HG02885 (cell line): ENCODE data around the gene CCDC97.
"Not testable (repeated sequence)": the region's sequence is repeated elsewhere in the genome, so short reads cannot be mapped to it uniquely, and the experiment has no call there.

Experiments used
- ATAC-seq: cut with Tn5 transposase; IDR thresholded peaks from one replicate; pipeline ENCODE4 v1.9.1; 2021; ENCODE audit warnings: mild to moderate bottlenecking; ENCODE audit not compliant: unreplicated experiment, poor library complexity

CCDC97 gene

GRCh38 chr19:41330946-41331678 is 21.1 kb downstream of the CCDC97 start:
- ATAC-seq: no peak

- no peak for ATAC-seq
These were observed 22.0 kb downstream of the CCDC97 start for GRCh38 chr19:41332000-41332399.

DNA sequence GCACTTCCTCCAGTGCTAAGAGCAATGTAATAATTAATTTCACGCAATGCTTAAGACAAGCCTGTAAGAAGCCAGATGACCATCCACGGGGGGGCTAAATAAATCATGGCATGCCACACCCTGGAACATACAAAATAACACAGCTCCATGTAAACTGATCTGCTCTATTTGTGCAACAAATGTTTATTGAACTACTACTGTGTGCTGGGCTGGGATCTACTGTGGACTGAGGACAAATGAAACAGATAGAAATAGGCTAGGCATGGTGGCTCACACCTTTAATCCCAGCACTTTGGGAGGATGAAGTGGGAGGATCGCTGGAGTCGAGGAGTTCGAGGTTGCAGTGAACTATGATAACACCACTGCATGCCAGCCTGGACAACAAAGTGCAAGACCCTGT is 22.5 kb downstream of the CCDC97 start:
- no peak for ATAC-seq

DNA sequence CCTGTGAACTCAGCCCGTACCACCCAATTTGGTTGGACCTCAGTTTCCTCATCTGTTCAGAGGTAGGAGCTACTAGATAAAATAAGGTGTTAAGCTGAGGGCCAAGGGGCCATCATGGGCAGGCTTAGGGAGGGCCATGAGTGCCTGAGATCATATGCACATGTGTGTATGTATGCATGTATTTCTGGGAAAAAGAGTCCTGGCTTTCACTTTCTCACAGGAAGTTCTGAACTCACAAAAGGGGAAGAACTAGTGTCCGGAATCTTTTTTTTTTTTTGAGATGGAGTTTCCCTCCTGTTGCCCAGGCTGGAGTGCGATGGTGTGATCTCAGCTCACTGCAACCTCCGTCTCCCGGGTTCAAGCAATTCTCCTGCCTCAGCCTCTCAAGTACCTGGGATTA is 24.8 kb downstream of the CCDC97 start:
- ATAC-seq: no peak

GRCh38 chr19:41335467-41335866 is 25.5 kb downstream of the CCDC97 start:
- ATAC-seq: no peak

DNA sequence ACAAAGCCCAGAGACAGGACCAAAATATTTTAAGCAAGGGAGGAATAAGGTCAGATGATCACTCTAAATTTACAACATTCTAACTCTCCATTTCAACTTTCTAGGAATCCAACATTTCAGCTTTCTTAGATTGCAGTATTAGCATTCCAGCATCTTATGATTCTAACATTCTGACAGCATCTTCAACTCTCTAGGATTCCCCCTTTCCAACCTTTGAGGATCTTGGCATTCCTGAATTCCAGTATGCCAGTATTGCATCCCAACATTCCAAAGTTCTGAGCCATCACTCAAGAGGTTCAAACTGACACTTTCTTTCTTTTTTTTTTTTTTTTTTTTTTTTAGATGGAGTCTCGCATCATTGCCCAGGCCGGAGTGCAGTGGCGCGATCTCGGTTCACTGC is 30.0 kb downstream of the CCDC97 start:
- ATAC-seq: no peak

DNA sequence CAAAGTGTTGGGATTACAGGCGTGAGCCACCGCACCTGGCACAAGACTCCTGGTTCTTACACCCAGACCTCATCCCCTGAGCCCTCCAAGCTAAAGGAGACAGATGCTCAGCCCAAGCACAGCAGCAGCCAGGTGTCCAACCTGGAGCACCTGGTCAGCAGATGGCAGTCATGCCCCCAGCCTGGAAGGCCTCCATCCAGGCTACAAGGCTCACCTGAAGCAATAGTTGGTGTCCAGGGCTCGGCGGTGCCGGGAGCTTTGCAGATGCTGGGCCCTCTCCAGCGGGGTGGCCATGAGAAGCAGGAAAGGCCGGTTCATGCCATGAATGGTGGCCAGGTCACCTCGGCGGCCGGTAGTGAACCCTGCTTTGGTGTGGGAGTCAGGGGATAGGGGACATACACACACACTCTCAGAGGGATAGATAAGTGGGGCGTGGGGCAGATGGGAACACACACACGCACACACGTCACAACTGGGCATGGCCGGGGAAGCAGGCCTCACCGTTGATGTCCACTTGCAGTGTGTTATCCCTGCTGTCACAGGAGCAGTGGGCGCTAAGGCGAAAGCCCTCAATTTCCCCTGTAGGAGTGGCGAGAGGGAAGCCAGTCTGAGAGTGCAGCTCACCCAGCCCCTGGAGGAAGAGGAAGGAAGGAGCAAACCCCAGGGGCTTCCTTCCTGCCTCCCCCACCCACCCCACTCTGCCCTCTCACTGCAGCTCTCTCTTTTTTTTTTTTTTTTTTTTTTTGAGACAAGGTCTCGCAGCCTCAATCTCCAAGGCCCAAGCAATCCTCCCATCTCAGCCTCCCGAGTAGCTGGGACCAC is 31.9 kb downstream of the CCDC97 start:
- ATAC-seq: no peak

- no peak for ATAC-seq
These were observed 34.2 kb downstream of the CCDC97 start for GRCh38 chr19:41344162-41344561.

DNA sequence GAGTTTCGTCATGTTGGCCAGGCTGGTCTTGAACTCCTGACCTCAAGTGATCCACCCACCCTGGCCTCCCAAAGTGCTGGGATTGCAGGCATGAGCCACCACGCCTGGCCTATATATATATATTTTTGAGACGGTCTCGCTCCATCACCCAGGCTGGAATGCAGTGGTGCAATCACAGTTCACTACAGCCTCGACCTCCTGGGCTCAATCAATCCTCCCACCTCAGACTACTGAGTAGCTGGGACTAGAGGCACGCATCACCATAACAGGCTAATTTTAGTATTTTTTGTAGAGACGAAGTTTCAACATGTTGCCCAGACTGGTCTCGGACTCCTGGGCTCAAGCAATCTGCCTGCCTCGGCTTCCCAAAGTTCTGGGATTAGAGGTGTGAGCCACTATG is 36.9 kb downstream of the CCDC97 start:
- ATAC-seq: not testable (repeated sequence)

DNA sequence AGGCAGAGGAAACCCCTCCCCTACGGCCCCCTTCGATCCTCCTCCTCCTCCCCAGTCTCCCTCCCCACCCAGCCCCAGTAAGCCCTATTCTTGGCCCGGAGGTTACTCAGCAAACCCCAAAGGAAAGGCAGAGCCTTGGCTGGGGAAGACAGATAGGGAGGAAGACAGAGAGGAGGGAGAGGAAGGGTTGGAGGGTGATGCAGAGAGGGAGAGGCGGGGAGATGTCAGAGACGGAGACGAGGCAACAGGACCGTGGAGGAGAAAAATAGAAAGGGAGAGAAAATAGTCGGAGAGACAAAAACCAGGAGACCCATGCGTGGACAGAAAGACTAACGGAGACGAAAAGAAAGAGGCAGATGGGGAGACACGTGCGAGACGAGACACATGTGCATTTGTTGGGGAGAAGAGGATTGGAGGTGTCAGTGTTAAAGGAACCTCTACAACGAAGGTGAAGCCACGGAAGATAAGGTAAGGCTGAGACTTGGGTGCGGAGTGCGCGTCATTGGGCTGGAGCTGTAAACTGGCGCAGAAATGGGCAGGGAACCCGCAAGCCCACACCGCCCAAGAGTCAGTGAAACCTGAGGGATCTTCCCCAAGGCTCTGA is 40.9 kb downstream of the CCDC97 start:
- peak; percentile 1 for ATAC-seq

GRCh38 chr19:41351339-41352245 is 41.6 kb downstream of the CCDC97 start:
- peak; percentile 39 for ATAC-seq

GRCh38 chr19:41352279-41352608 is 42.3 kb downstream of the CCDC97 start:
- ATAC-seq: no peak

DNA sequence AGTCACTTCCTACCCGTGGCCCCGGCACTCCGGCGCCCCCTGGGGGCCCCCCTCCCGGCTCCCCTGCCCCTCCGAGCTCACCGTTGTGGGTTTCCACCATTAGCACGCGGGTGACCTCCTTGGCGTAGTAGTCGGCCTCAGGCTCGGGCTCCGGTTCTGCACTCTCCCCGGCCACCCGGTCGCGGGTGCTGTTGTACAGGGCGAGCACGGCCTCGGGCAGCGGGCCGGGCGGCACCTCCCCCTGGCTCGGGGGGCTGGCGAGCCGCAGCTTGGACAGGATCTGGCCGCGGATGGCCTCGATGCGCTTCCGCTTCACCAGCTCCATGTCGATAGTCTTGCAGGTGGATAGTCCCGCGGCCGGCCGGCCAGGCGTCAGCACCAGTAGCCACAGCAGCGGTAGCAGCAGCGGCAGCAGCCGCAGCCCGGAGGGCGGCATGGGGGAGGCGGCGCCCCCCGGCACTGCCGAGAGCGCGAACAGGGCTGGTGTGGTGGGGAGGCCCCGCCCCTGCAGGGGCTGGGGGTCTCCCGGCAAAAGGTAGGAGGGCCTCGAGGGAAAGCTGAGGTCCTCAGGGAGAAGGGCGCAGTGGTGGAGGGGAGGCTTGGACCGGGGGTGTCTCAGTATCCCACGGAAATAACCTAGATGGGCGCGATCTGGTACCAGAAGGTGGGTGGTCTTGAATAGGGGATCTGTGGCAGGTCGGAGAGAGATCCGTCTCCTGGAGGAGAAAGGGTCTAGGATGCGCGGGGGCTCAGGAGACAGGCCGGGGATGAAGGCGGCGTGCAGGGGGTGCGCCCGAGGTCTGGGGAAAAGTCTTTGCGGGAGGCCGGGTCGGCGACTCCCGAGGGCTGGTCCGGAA is 42.9 kb downstream of the CCDC97 start:
- peak; percentile 29 for ATAC-seq

GRCh38 chr19:41353466-41354342 is 43.7 kb downstream of the CCDC97 start, which contains the start of gene TGFB1:
TSS of gene TGFB1 (minus strand) at chr19:41353922. CDS start at chr19:41353044, 878 bp downstream.
- ATAC-seq: peak; percentile 59

DNA sequence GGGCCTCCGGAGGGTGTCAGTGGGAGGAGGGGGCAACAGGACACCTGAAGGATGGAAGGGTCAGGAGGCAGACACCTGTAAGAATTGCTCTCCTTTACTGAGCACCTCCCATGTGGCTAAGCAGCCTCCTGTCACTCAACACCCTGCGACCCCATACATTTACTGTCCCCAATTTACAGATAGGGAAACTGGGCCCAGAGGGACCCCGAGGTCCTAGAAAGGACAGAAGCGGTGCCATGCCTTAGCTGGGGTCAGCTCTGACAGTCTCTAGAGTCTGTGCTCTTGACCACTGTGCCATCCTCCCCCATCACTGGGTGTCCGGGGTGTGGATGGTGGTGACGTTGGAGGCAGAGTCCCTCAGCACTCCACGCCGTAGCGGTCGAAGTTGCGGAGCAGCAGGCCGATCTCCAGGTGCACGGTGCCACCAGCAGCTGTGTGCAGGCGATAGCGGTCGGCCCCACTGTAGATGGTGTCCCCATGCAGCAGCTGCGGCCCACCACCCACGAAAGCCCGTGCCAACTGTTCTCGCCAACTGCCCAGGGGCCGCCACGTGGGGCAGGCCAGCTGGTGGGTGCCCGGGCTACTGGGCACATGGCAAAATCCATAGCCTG is 44.5 kb downstream of the CCDC97 start:
- no peak for ATAC-seq

DNA sequence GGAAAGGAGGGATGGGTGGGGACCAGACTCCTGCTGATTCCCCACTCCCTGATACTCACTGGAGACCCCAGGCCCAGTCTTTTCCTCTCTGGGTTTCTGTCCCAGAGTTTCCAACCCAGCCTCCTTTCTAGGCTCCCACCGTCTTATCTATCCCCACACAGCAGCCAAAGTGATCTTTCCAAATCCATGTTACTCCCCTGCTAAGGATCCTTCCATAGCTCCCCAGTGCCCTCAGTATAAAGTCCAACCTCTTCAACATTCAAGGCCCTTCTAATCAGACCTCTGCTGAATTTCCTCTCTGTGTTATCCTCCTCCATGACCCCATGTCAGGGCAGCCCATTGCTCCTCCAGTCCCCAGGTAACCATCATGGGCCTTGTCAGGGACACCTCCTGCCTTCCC is 45.1 kb downstream of the CCDC97 start:
- no peak for ATAC-seq

DNA sequence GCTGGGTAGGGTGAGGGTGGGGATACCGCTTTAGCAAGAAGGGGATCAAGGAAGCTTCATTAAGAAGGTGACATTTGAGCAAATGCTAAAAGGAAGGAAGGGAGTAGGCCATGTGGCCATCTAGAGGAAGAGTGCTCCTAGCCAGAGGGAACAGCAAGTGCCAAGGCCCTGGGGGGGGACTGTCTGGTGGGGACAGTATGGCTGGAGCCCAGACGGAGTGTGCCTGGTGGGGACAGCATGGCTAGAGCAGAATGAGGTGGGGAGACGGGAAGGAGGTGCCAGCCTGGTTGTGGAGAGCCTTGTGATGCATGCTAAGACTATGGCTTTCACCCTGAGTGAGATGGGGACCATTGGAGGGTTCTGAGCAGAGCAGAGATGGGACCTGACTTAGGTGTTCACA is 45.8 kb downstream of the CCDC97 start:
- no peak for ATAC-seq
